GM21390 (cell line): ENCODE results near the gene GALR3.
"Not testable (repeated sequence)": the region's sequence is repeated elsewhere in the genome, so short reads cannot be mapped to it uniquely, and the experiment has no call there.

ENCODE experiments used
- ATAC-seq: cut with Tn5 transposase; IDR thresholded peaks from one replicate; pipeline ENCODE4 v1.9.1; 2021; ENCODE audit not compliant: unreplicated experiment

The GALR3 gene

GRCh38 chr22:37823134-37823985 lies at the start of gene GALR3:
Gene GALR3 (plus strand): TSS chr22:37823382. CDS start chr22:37823407, 25 bp downstream.
- no peak for ATAC-seq

- ATAC-seq, result no peak
Measured at GRCh38 chr22:37774728-37775127, 48.5 kb upstream of the GALR3 start.

- no peak for ATAC-seq
Measured at GRCh38 chr22:37775785-37776638, 47.2 kb upstream of the GALR3 start.

GRCh38 chr22:37776639-37777005 lies 46.6 kb upstream of the GALR3 start:
- ATAC-seq, result no peak

- no peak for ATAC-seq
Measured at GRCh38 chr22:37777122-37777687, 46.0 kb upstream of the GALR3 start.

- no peak for ATAC-seq
Measured at GRCh38 chr22:37778370-37779009, 44.7 kb upstream of the GALR3 start.

GRCh38 chr22:37781434-37782059 lies 41.6 kb upstream of the GALR3 start:
- ATAC-seq, result no peak

- no peak for ATAC-seq
Measured at GRCh38 chr22:37782340-37783168, 40.6 kb upstream of the GALR3 start.

- no peak for ATAC-seq
Measured at GRCh38 chr22:37784829-37785495, 38.2 kb upstream of the GALR3 start.

- no peak for ATAC-seq
Measured at GRCh38 chr22:37790234-37790633, 32.9 kb upstream of the GALR3 start.

- no peak for ATAC-seq
Measured at GRCh38 chr22:37792494-37792893, 30.7 kb upstream of the GALR3 start.

- no peak for ATAC-seq
Measured at GRCh38 chr22:37794376-37794775, 28.8 kb upstream of the GALR3 start.

- no peak for ATAC-seq
Measured at GRCh38 chr22:37796079-37796478, 27.1 kb upstream of the GALR3 start.

GRCh38 chr22:37797259-37797658 lies 25.9 kb upstream of the GALR3 start:
- not testable (repeated sequence) for ATAC-seq

- ATAC-seq, result no peak
Measured at GRCh38 chr22:37797874-37798500, 25.2 kb upstream of the GALR3 start.

GRCh38 chr22:37799979-37800378 lies 23.2 kb upstream of the GALR3 start:
- ATAC-seq, result not testable (repeated sequence)

GRCh38 chr22:37801946-37802309 lies 21.3 kb upstream of the GALR3 start:
- no peak for ATAC-seq

GRCh38 chr22:37802310-37803194 lies 20.6 kb upstream of the GALR3 start:
- ATAC-seq, result no peak
